NCI-H2227 (cell line): Measurements from ENCODE around the gene CA11.

ENCODE experiments used
- DNase-seq: peaks from one replicate; lab custom pipeline; 2025; ENCODE audit not compliant: unreplicated experiment; lab: John Stamatoyannopoulos, UW

Gene CA11

DNA sequence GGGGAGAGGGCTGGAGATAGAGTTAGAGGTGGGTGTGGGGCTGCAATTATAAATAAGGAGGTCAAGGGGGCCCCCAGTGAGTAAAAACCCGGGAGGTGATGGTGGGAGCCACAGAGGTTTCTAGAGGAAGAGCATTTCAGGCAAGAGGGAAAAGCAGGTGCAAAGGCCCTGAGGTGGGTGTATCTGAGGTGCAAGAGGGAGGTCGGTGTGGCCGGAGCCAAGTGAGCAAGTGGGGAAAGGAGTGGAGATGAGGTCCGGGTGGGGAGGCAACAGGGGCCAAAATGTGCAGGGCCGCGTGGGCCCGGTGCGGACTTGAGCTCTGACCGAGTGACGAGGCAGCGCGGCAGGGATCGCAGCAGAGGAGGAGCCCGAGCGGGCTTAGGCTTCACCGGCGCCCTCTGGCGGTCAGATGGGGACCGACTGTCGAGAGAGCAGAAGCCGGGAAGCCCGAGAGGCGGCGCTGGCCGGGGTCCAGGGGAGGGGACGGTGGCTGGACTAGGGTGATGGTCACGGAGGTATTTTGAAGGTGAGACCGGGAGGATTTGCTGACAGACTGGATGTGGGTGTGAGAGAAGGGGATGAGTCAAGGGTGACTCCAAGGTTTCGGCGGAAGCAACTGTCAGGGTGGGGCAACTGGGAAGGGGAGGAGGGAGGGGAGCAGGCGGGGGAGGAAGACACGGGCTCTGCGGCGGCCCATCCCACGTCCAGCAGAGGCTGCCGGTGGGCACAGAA lies 57.2 kb downstream of the CA11 start:
- peak; percentile 87 for DNase-seq
